Endodermal cell (in vitro differentiated cells): ENCODE results near the gene HNRNPM. TPM values are rescaled to one million over a fixed set of nuclear protein-coding genes. Genes with fewer than 3 reads are reported as not detected.

Experiments
- DNase-seq: peaks from one replicate; pipeline ENCODE4 v3.0.0-alpha.2; 2017
- H3K27ac ChIP-seq: 2 replicates; pipeline ENCODE4 v1.5.1; 2013; ENCODE audit warnings: mild to moderate bottlenecking, low read depth, low read length, moderate library complexity
- H3K27me3 ChIP-seq: 2 replicates; pipeline ENCODE4 v1.6.1; 2013; ENCODE audit warnings: mild to moderate bottlenecking, low read length, moderate library complexity; ENCODE audit not compliant: insufficient read depth, control insufficient read depth, poor library complexity, severe bottlenecking
- H3K36me3 ChIP-seq: 2 replicates; pipeline ENCODE4 v1.7.0; 2013; ENCODE audit warnings: mild to moderate bottlenecking, low read length, moderate library complexity; ENCODE audit not compliant: control insufficient read depth, insufficient read depth
- H3K4me1 ChIP-seq: one replicate; pipeline ENCODE4 v1.7.0; 2013; ENCODE audit warnings: low read length; ENCODE audit not compliant: control insufficient read depth, insufficient read depth
- H3K4me3 ChIP-seq: 2 replicates; pipeline ENCODE4 v1.5.1; 2013; ENCODE audit warnings: mild to moderate bottlenecking, low read length, moderate library complexity
- H3K9ac ChIP-seq: 2 replicates; pipeline ENCODE4 v1.6.1; 2013; ENCODE audit warnings: mild to moderate bottlenecking, low read length, moderate library complexity; ENCODE audit not compliant: poor library complexity, severe bottlenecking; ENCODE audit errors: extremely low read depth
- H3K9me3 ChIP-seq: 2 replicates; pipeline ENCODE4 v1.6.1; 2013; ENCODE audit warnings: mild to moderate bottlenecking, low read length, moderate library complexity; ENCODE audit not compliant: control insufficient read depth
- H3K27ac Mint-ChIP-seq: 2 replicates; pipeline ENCODE4 v1.8.0; 2020; ENCODE audit warnings: mixed read lengths
- H3K27me3 Mint-ChIP-seq: 2 replicates; pipeline ENCODE4 v1.8.0; 2021; ENCODE audit warnings: mild to moderate bottlenecking, mixed read lengths; ENCODE audit not compliant: insufficient read depth
- H3K36me3 Mint-ChIP-seq: 2 replicates; pipeline ENCODE4 v1.8.0; 2020; ENCODE audit warnings: low read depth, mixed read lengths
- H3K4me1 Mint-ChIP-seq: 2 replicates; pipeline ENCODE4 v1.8.0; 2020; ENCODE audit warnings: mixed read lengths
- H3K4me3 Mint-ChIP-seq: 2 replicates; pipeline ENCODE4 v1.8.0; 2020; ENCODE audit warnings: mild to moderate bottlenecking, moderate library complexity, mixed read lengths
- H3K9me3 Mint-ChIP-seq: 2 replicates; pipeline ENCODE4 v1.8.0; 2020; ENCODE audit warnings: mild to moderate bottlenecking, mixed read lengths
- CTCF ChIP-seq: fragments of 200-600 bp; sonication (generic); conservative IDR thresholded peaks from 2 replicates; pipeline ENCODE4 v1.5.0; 2021; ENCODE audit warnings: antibody characterized with exemption, mild to moderate bottlenecking
- WGBS, 2 experiments: methylation state at CpG; one replicate each; pipeline versions ENCODE4 v1.1.5 to v1.1.7; 2013; ENCODE audit warnings: missing lambda C conversion rate in 2 of 2, mixed read lengths in 1 of 2; ENCODE audit not compliant: insufficient coverage in 1 of 2, insufficient read length in 1 of 2; 5-methylcytosine and 5-hydroxymethylcytosine counted together
- long read RNA-seq, 4 experiments: library from polyadenylated mRNA in 2 of 4; library from RNA in 1 of 4; library from capped mRNA in 1 of 4; stranded (forward) in 3 of 4; unstranded in 1 of 4; transcript quantifications; one replicate each; pipeline ENCODE4 v2.0.0, GENCODE V29; 2020 to 2021; ENCODE audit warnings: inconsistent platforms in 1 of 4
- polyA plus RNA-seq, 2 experiments: library from polyadenylated mRNA; stranded (reverse); fragments of 50-300 nt; gene quantifications; one replicate each; pipeline ENCODE4 v1.2.3, GENCODE V29; 2013
- total RNA-seq, 2 donors: library from RNA; stranded (reverse); fragmentation: NEBNext Ultra II Directional in 1 of 2; extraction: Animal tissue kit (Norgen Biotek cat#: 25700) in 1 of 2; gene quantifications; 2 replicates in 1 of 2; 3 replicates in 1 of 2; pipeline ENCODE4 v1.2.1, GENCODE V29; 2021

Gene HNRNPM
- 100 to 1,000 TPM; 271 to 370 TPM for total RNA-seq
- polyA plus RNA-seq (2013, experiment 1 of 2), result 198 TPM
- 223 TPM for polyA plus RNA-seq (2013, experiment 2 of 2)
- long read RNA-seq, experiment 1, transcript HNRNPM-216 (1 exons, 1,809 nt), result major isoform, 7 of 136 reads
- long read RNA-seq, experiment 1, partial matches to known transcripts, result 91 of 136 reads
- long read RNA-seq, experiment 1, other reads (novel, unspliced or antisense), result 37 of 136 reads
- long read RNA-seq, experiment 2, partial matches to known transcripts, result 64 of 629 reads
- long read RNA-seq, experiment 2, other reads (novel, unspliced or antisense), result 560 of 629 reads
- long read RNA-seq, experiment 3, transcript HNRNPM-217 (15 exons, 2,458 nt), result major isoform, 13 of 1,091 reads
- long read RNA-seq, experiment 3, partial matches to known transcripts, result 79 of 1,091 reads
- long read RNA-seq, experiment 3, other reads (novel, unspliced or antisense), result 997 of 1,091 reads
- long read RNA-seq, experiment 4, transcript HNRNPM-217 (15 exons, 2,458 nt), result major isoform, 6 of 702 reads
- long read RNA-seq, experiment 4, partial matches to known transcripts, result 285 of 702 reads
- long read RNA-seq, experiment 4, other reads (novel, unspliced or antisense), result 411 of 702 reads

- no peak for TF ChIP-seq CTCF
- H3K9ac ChIP-seq, result peak within 1 kb of the TSS; percentile 99
- peak within 1 kb of the TSS; percentile 94 for H3K27ac Mint-ChIP-seq
- H3K36me3 ChIP-seq, result peaks cover 18% of the 10 kb centered on the region
- WGBS, 2 experiments, result 0% methylated on average over 21 to 93 of the region's 93 CpGs
- no peaks in the 10 kb centered on the region for H3K27me3 Mint-ChIP-seq
- peaks cover 35% of the 10 kb centered on the region for H3K4me1 Mint-ChIP-seq
- H3K4me3 Mint-ChIP-seq, result peak within 1 kb of the TSS; percentile 95
- peaks cover 30% of the 10 kb centered on the region for H3K36me3 Mint-ChIP-seq
- peak within 1 kb of the TSS; percentile 96 for H3K4me3 ChIP-seq
- H3K9me3 Mint-ChIP-seq, result no peaks in the 10 kb centered on the region
- H3K4me1 ChIP-seq, result peaks cover 2% of the 10 kb centered on the region
- peak within 1 kb of the TSS; percentile 97 for H3K27ac ChIP-seq
- no peaks in the 10 kb centered on the region for H3K9me3 ChIP-seq
- H3K27me3 ChIP-seq, result no peaks in the 10 kb centered on the region
- peak; percentile 99 for DNase-seq
Observed at GRCh38 chr19:8444677-8445487, at the start of gene HNRNPM. TSS of gene HNRNPM (plus strand) at chr19:8444975. CDS start at chr19:8444999, 24 bp downstream.

GRCh38 chr19:8395621-8396082 lies 49.1 kb upstream of the HNRNPM start:
- no peak for TF ChIP-seq CTCF
- no peak overlapping the region for H3K4me3 ChIP-seq
- H3K9me3 Mint-ChIP-seq, result no peaks in the 10 kb centered on the region
- H3K36me3 ChIP-seq, result peaks cover 16% of the 10 kb centered on the region
- H3K27me3 ChIP-seq, result no peaks in the 10 kb centered on the region
- H3K27ac ChIP-seq, result no peak overlapping the region
- DNase-seq, result no peak
- H3K4me3 Mint-ChIP-seq, result no peak overlapping the region
- 86 to 88% methylated on average over 12 to 14 of the region's 14 CpGs for WGBS, 2 experiments
- peaks cover 8% of the 10 kb centered on the region for H3K4me1 Mint-ChIP-seq
- no peaks in the 10 kb centered on the region for H3K9me3 ChIP-seq
- H3K27me3 Mint-ChIP-seq, result no peaks in the 10 kb centered on the region
- peaks cover 11% of the 10 kb centered on the region for H3K4me1 ChIP-seq
- peaks cover 37% of the 10 kb centered on the region for H3K36me3 Mint-ChIP-seq
- no peak overlapping the region for H3K27ac Mint-ChIP-seq
- H3K9ac ChIP-seq, result no peak overlapping the region

DNA sequence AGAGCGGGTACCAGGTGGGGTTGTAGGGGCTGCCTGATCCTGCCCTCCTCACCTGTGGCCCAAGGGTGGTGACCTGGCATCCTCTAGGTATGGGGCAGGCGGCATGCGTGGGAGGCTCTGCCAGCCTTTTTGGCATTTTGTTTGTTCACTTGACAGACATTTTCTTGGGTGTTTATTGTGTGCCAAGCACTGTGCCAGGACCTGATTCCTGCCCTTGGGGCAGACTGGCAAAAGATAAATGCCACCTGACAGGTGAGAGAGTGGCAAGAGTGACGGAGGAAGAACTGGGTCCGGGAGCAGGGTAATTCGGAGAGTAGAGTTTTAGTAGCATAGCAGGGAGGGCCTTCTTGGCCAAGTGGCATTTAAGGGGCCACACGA lies 48.6 kb upstream of the HNRNPM start:
- Mint-ChIP-seq H3K4me1 (peaks cover 8% of the 10 kb centered on the region), H3K9me3 (no peaks in the 10 kb centered on the region), H3K27ac (peak overlapping the region; percentile 70), H3K4me3 (no peak overlapping the region), H3K27me3 (no peaks in the 10 kb centered on the region), H3K36me3 (peaks cover 37% of the 10 kb centered on the region)
- H3K27me3 ChIP-seq, result no peaks in the 10 kb centered on the region
- H3K36me3 ChIP-seq, result peaks cover 13% of the 10 kb centered on the region
- H3K4me1 ChIP-seq, result peaks cover 9% of the 10 kb centered on the region
- H3K9me3 ChIP-seq, result no peaks in the 10 kb centered on the region
- 76 to 81% methylated on average over 7 of the region's 7 CpGs for WGBS, 2 experiments
- H3K4me3 ChIP-seq, result no peak overlapping the region
- no peak overlapping the region for H3K9ac ChIP-seq
- no peak for TF ChIP-seq CTCF
- H3K27ac ChIP-seq, result no peak overlapping the region
- no peak for DNase-seq
